Cardiac muscle cell (in vitro differentiated cells and primary cell): ENCODE measurements around the gene SOWAHB. TPM values are rescaled to one million over a fixed set of nuclear protein-coding genes. Genes with fewer than 3 reads are reported as not detected.
"Not testable (repeated sequence)": the region's sequence is repeated elsewhere in the genome, so short reads cannot be mapped to it uniquely, and the experiment has no call there.

Experiments used
- DNase-seq, 2 donors: peaks; one replicate each; pipeline versions ENCODE4 v3.0.0 to v3.0.0-alpha.2; 2010 to 2017; ENCODE audit warnings: low read depth in 1 of 2, low spot score in 1 of 2
- H3K27ac ChIP-seq: fragments of 200-600 bp; sonication (generic); 2 replicates; pipeline ENCODE4 v1.5.1; 2016
- H3K27me3 ChIP-seq: fragments of 200-600 bp; sonication (generic); 2 replicates; pipeline ENCODE4 v1.6.0; 2016; ENCODE audit warnings: control low read depth
- H3K36me3 ChIP-seq: fragments of 200-600 bp; sonication (generic); 2 replicates; pipeline ENCODE4 v1.5.1; 2016; ENCODE audit warnings: control low read depth
- H3K4me1 ChIP-seq: fragments of 200-600 bp; sonication (generic); 2 replicates; pipeline ENCODE4 v1.8.1; 2017; ENCODE audit warnings: low read depth, mild to moderate bottlenecking, mixed run types
- H3K4me3 ChIP-seq: fragments of 200-600 bp; sonication (generic); 2 replicates; pipeline ENCODE4 v1.5.1; 2016; ENCODE audit warnings: mild to moderate bottlenecking
- H3K9me3 ChIP-seq: fragments of 200-600 bp; sonication (generic); 2 replicates; pipeline ENCODE4 v1.5.1; 2017; ENCODE audit warnings: low read depth, mild to moderate bottlenecking, control low read depth
- CTCF ChIP-seq: IDR thresholded peaks from 2 replicates; pipeline ENCODE4 v1.5.1; 2012; ENCODE audit warnings: low read depth, mild to moderate bottlenecking, low read length
- polyA plus RNA-seq: library from polyadenylated mRNA; unstranded; fragments of >200 nt; fragmentation: Nextera tagmentation; extraction: Ambion mirVana; gene quantifications from 2 replicates; pipeline ENCODE4 v1.2.1, GENCODE V29; 2016
- total RNA-seq: library from RNA; depleted of rRNA; stranded (reverse); fragments of >200 nt; gene quantifications from 2 replicates; pipeline ENCODE4 v1.2.3, GENCODE V29; 2016

SOWAHB gene
- total and polyA plus RNA-seq, 2 experiments from 2014 or later, result 0.27 to 0.34 TPM

- TF ChIP-seq CTCF, result no peak
- Histone ChIP-seq H3K9me3 (no peaks in the 10 kb centered on the region), H3K4me3 (no peak overlapping the region), H3K27ac (no peak overlapping the region), H3K36me3 (no peaks in the 10 kb centered on the region), H3K27me3 (no peaks in the 10 kb centered on the region), H3K4me1 (no peaks in the 10 kb centered on the region)
- peak in 1 of 2 donors; percentile 62 for DNase-seq
These were observed 14.8 kb downstream of the SOWAHB start for GRCh38 chr4:76883147-76883546.

- H3K9me3 ChIP-seq, result no peaks in the 10 kb centered on the region
- no peak for DNase-seq
- H3K36me3 ChIP-seq, result no peaks in the 10 kb centered on the region
- TF ChIP-seq CTCF, result no peak
- no peak overlapping the region for H3K4me3 ChIP-seq
- no peaks in the 10 kb centered on the region for H3K4me1 ChIP-seq
- no peaks in the 10 kb centered on the region for H3K27me3 ChIP-seq
- no peak overlapping the region for H3K27ac ChIP-seq
These were observed 15.3 kb downstream of the SOWAHB start for GRCh38 chr4:76882630-76883029.

- Histone ChIP-seq H3K4me1 (no peaks in the 10 kb centered on the region), H3K4me3 (no peak overlapping the region), H3K36me3 (no peaks in the 10 kb centered on the region), H3K27ac (no peak overlapping the region), H3K9me3 (no peaks in the 10 kb centered on the region), H3K27me3 (no peaks in the 10 kb centered on the region)
- DNase-seq, result no peak
- no peak for TF ChIP-seq CTCF
These were observed 16.6 kb downstream of the SOWAHB start for GRCh38 chr4:76881375-76881774.

- Histone ChIP-seq H3K4me3 (no peak overlapping the region), H3K4me1 (no peaks in the 10 kb centered on the region), H3K36me3 (no peaks in the 10 kb centered on the region), H3K27ac (no peak overlapping the region), H3K27me3 (no peaks in the 10 kb centered on the region), H3K9me3 (no peaks in the 10 kb centered on the region)
- peak in 1 of 2 donors; percentile 22 for DNase-seq
- TF ChIP-seq CTCF, result no peak
These were observed 18.1 kb downstream of the SOWAHB start for GRCh38 chr4:76879731-76880364.

- H3K4me1 ChIP-seq, DNase-seq, H3K9me3 ChIP-seq, H3K27ac ChIP-seq, H3K27me3 ChIP-seq, H3K4me3 ChIP-seq, H3K36me3 ChIP-seq: not testable (repeated sequence)
These were observed 19.2 kb downstream of the SOWAHB start for GRCh38 chr4:76878641-76879165.

GRCh38 chr4:76874176-76874575 is 23.8 kb downstream of the SOWAHB start:
- Histone ChIP-seq H3K9me3 (no peaks in the 10 kb centered on the region), H3K36me3 (no peaks in the 10 kb centered on the region), H3K4me3 (no peak overlapping the region), H3K4me1 (no peaks in the 10 kb centered on the region), H3K27ac (no peak overlapping the region), H3K27me3 (no peaks in the 10 kb centered on the region)
- no peak for TF ChIP-seq CTCF
- DNase-seq, result no peak
